ENCODE results near the gene LRRC4.

GRCh38 chr7:128065872-128066271, 34.6 kb upstream of the LRRC4 start:
- no peak for TF ChIP-seq CTCF (IDR thresholded peaks at IDR 0.05 in 8 of 11, conservative IDR thresholded peaks at IDR 0.05 in 3 of 11)
- TF ChIP-seq POLR2A (IDR thresholded peaks at IDR 0.05): no peak
- no peak for TF ChIP-seq POLR2AphosphoS5 (IDR thresholded peaks at IDR 0.05)

Measured in spleen (tissue), 7 donors.